ENCODE measurements around the gene CYP27A1.

GRCh38 chr2:218780851-218781690 is 876 bp upstream of the CYP27A1 start:
- TF ChIP-seq, protein P1, sequence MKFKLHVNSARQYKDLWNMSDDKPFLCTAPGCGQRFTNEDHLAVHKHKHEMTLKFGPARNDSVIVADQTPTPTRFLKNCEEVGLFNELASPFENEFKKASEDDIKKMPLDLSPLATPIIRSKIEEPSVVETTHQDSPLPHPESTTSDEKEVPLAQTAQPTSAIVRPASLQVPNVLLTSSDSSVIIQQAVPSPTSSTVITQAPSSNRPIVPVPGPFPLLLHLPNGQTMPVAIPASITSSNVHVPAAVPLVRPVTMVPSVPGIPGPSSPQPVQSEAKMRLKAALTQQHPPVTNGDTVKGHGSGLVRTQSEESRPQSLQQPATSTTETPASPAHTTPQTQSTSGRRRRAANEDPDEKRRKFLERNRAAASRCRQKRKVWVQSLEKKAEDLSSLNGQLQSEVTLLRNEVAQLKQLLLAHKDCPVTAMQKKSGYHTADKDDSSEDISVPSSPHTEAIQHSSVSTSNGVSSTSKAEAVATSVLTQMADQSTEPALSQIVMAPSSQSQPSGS (IDR thresholded peaks at IDR 0.05; ENCODE audit: low read length) = no peak
- TF ChIP-seq HDAC2 (IDR thresholded peaks at IDR 0.05; ENCODE audit: borderline replicate concordance in 1 of 2, low read depth in 2 of 2, low read length in 2 of 2) (no peak), CTCF (IDR thresholded peaks at IDR 0.05; ENCODE audit: control extremely low read depth in 1 of 3, insufficient read depth in 1 of 3, low read depth in 1 of 3, low read length in 3 of 3) (no peak), TCF12 (IDR thresholded peaks at IDR 0.05; ENCODE audit: low read depth, low read length) (no peak), TAF1 (IDR thresholded peaks at IDR 0.05; ENCODE audit: low read depth, low read length) (no peak), EP300 (IDR thresholded peaks at IDR 0.05; ENCODE audit: borderline replicate concordance in 1 of 2, low read depth in 2 of 2, low read length in 2 of 2) (no peak), POLR2A (IDR thresholded peaks at IDR 0.05; ENCODE audit: control extremely low read depth in 1 of 2, low read depth in 2 of 2, low read length in 2 of 2) (no peak), BRCA1 (IDR thresholded peaks at IDR 0.05; ENCODE audit: low read depth, low read length) (no peak)
- TF ChIP-seq, protein P2, sequence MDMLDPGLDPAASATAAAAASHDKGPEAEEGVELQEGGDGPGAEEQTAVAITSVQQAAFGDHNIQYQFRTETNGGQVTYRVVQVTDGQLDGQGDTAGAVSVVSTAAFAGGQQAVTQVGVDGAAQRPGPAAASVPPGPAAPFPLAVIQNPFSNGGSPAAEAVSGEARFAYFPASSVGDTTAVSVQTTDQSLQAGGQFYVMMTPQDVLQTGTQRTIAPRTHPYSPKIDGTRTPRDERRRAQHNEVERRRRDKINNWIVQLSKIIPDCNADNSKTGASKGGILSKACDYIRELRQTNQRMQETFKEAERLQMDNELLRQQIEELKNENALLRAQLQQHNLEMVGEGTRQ (IDR thresholded peaks at IDR 0.05; ENCODE audit: low read length) = no peak
